ENCODE results near the gene OR51B4. TPM values are rescaled to one million over a fixed set of nuclear protein-coding genes. Genes with fewer than 3 reads are reported as not detected.

The OR51B4 gene
- not detected in 2 replicates for total RNA-seq (ENCODE audit: low replicate concordance)
- long read RNA-seq = 0 reads

- no peaks in the 10 kb centered on the region for H3K36me3 Mint-ChIP-seq
- no peak for TF ChIP-seq CTCF (conservative IDR thresholded peaks at IDR 0.05)
- no peaks in the 10 kb centered on the region for H3K4me1 Mint-ChIP-seq (ENCODE audit: unreplicated experiment)
- no peak within 1 kb of the TSS for H3K4me3 Mint-ChIP-seq
- no peaks in the 10 kb centered on the region for H3K9me3 Mint-ChIP-seq
- peaks cover 9% of the 10 kb centered on the region for H3K27me3 Mint-ChIP-seq
- no peak within 1 kb of the TSS for H3K27ac Mint-ChIP-seq
- DNase-seq (ENCODE audit: extremely low spot score, unreplicated experiment) = no peak
These were observed at the start of gene OR51B4 for GRCh38 chr11:5301846-5302245. TSS of gene OR51B4 (minus strand) at chr11:5301946. CDS start at chr11:5301946, 0 bp downstream.

- H3K4me1 Mint-ChIP-seq (ENCODE audit: unreplicated experiment) = no peaks in the 10 kb centered on the region
- H3K36me3 Mint-ChIP-seq = no peaks in the 10 kb centered on the region
- H3K4me3 Mint-ChIP-seq = no peak within 1 kb of the TSS
- H3K27me3 Mint-ChIP-seq = peaks cover 16% of the 10 kb centered on the region
- no peak within 1 kb of the TSS for H3K27ac Mint-ChIP-seq
- DNase-seq (ENCODE audit: extremely low spot score, unreplicated experiment) = no peak
- H3K9me3 Mint-ChIP-seq = no peaks in the 10 kb centered on the region
- no peak for TF ChIP-seq CTCF (conservative IDR thresholded peaks at IDR 0.05)
These were observed 49.5 kb upstream of the OR51B4 start, which contains the start of gene OR51B6 for GRCh38 chr11:5351208-5351607. TSS of gene OR51B6 (plus strand) at chr11:5351508. CDS start at chr11:5351508, 0 bp downstream.

GRCh38 chr11:5349550-5349949, 47.8 kb upstream of the OR51B4 start:
- DNase-seq (ENCODE audit: extremely low spot score, unreplicated experiment) = no peak
- H3K27me3 Mint-ChIP-seq = peaks cover 19% of the 10 kb centered on the region
- no peak for TF ChIP-seq CTCF (conservative IDR thresholded peaks at IDR 0.05)
- H3K27ac Mint-ChIP-seq = no peak overlapping the region
- no peaks in the 10 kb centered on the region for H3K4me1 Mint-ChIP-seq (ENCODE audit: unreplicated experiment)
- H3K9me3 Mint-ChIP-seq = no peaks in the 10 kb centered on the region
- no peak overlapping the region for H3K4me3 Mint-ChIP-seq
- H3K36me3 Mint-ChIP-seq = no peaks in the 10 kb centered on the region

- no peak overlapping the region for H3K27ac Mint-ChIP-seq
- no peak for DNase-seq (ENCODE audit: extremely low spot score, unreplicated experiment)
- no peaks in the 10 kb centered on the region for H3K9me3 Mint-ChIP-seq
- no peak for TF ChIP-seq CTCF (conservative IDR thresholded peaks at IDR 0.05)
- peaks cover 19% of the 10 kb centered on the region for H3K27me3 Mint-ChIP-seq
- no peak overlapping the region for H3K4me3 Mint-ChIP-seq
- no peaks in the 10 kb centered on the region for H3K4me1 Mint-ChIP-seq (ENCODE audit: unreplicated experiment)
- no peaks in the 10 kb centered on the region for H3K36me3 Mint-ChIP-seq
These were observed 46.9 kb upstream of the OR51B4 start for GRCh38 chr11:5348551-5349194.

GRCh38 chr11:5345831-5346230, 44.1 kb upstream of the OR51B4 start:
- no peak for TF ChIP-seq CTCF (conservative IDR thresholded peaks at IDR 0.05)
- Mint-ChIP-seq H3K27me3 (peaks cover 19% of the 10 kb centered on the region), H3K9me3 (no peaks in the 10 kb centered on the region), H3K27ac (no peak overlapping the region), H3K4me1 (ENCODE audit: unreplicated experiment) (no peaks in the 10 kb centered on the region), H3K4me3 (no peak overlapping the region), H3K36me3 (no peaks in the 10 kb centered on the region)
- no peak for DNase-seq (ENCODE audit: extremely low spot score, unreplicated experiment)
